ENCODE results near the gene KRIT1. TPM values are rescaled to one million over a fixed set of nuclear protein-coding genes. Genes with fewer than 3 reads are reported as not detected.

Gene KRIT1
- total and polyA plus RNA-seq, 3 donors from 2014 or later = 45.0 to 140 (median 116) TPM

- WGBS, 2 donors = 63 to 73% methylated on average over 2 of the region's 2 CpGs
- no peaks in the 10 kb centered on the region for H3K27me3 ChIP-seq
- intact Hi-C loops (cut with DNase I; ENCODE audit: low total_unique reads) = no loop called here
Observed at GRCh38 chr7:92276460-92276864, 30.7 kb upstream of the KRIT1 start.

GRCh38 chr7:92275327-92275726, 29.6 kb upstream of the KRIT1 start:
- no peak for TF ChIP-seq CTCF (IDR thresholded peaks at IDR 0.05)
- no peak for TF ChIP-seq POLR2A (IDR thresholded peaks at IDR 0.05)
- Histone ChIP-seq H3K36me3 (ENCODE audit: low read depth, missing control alignments) (no peaks in the 10 kb centered on the region), H3K27me3 (no peaks in the 10 kb centered on the region), H3K9me3 (no peaks in the 10 kb centered on the region), H3K4me1 (no peaks in the 10 kb centered on the region), H3K27ac (no peak overlapping the region), H3K4me3 (no peak overlapping the region)
- no peak for DNase-seq
- WGBS, 2 donors = 89% methylated on average over 4 of the region's 4 CpGs
- intact Hi-C loops (cut with DNase I; ENCODE audit: low total_unique reads) = no loop called here

More at GRCh38 chr7:92276460-92276864, 30.7 kb upstream of the KRIT1 start:
- no peak for DNase-seq
- Histone ChIP-seq H3K27ac (no peak overlapping the region), H3K9me3 (no peaks in the 10 kb centered on the region), H3K4me1 (no peaks in the 10 kb centered on the region), H3K4me3 (no peak overlapping the region), H3K36me3 (ENCODE audit: low read depth, missing control alignments) (no peaks in the 10 kb centered on the region)
- TF ChIP-seq POLR2A (IDR thresholded peaks at IDR 0.05) (no peak), CTCF (IDR thresholded peaks at IDR 0.05) (no peak)

GRCh38 chr7:92268921-92269320, 23.2 kb upstream of the KRIT1 start:
- DNase-seq = no peak
- no peak overlapping the region for H3K27ac ChIP-seq
- no peak overlapping the region for H3K4me3 ChIP-seq
- WGBS, 2 donors = 89 to 97% methylated on average over 1 of the region's 1 CpG
- H3K9me3 ChIP-seq = no peaks in the 10 kb centered on the region
- intact Hi-C loops (cut with DNase I; ENCODE audit: low total_unique reads) = no loop called here
- no peaks in the 10 kb centered on the region for H3K4me1 ChIP-seq
- TF ChIP-seq CTCF (IDR thresholded peaks at IDR 0.05) = no peak
- no peak for TF ChIP-seq POLR2A (IDR thresholded peaks at IDR 0.05)
- no peaks in the 10 kb centered on the region for H3K27me3 ChIP-seq
- H3K36me3 ChIP-seq (ENCODE audit: low read depth, missing control alignments) = no peaks in the 10 kb centered on the region

- WGBS, 2 donors = 95 to 99% methylated on average over 5 of the region's 5 CpGs
- no peak overlapping the region for H3K27ac ChIP-seq
- DNase-seq = no peak
- H3K4me3 ChIP-seq = no peak overlapping the region
- H3K9me3 ChIP-seq = no peaks in the 10 kb centered on the region
- H3K4me1 ChIP-seq = no peaks in the 10 kb centered on the region
- H3K27me3 ChIP-seq = no peaks in the 10 kb centered on the region
- TF ChIP-seq POLR2A (IDR thresholded peaks at IDR 0.05) (no peak), CTCF (IDR thresholded peaks at IDR 0.05) (no peak)
- intact Hi-C loops (cut with DNase I; ENCODE audit: low total_unique reads) = no loop called here
- H3K36me3 ChIP-seq (ENCODE audit: low read depth, missing control alignments) = no peaks in the 10 kb centered on the region
Observed at GRCh38 chr7:92266415-92267241, 20.9 kb upstream of the KRIT1 start.

All from testis (tissue), 3 donors.